GM23338 (cell line): ENCODE measurements around the gene OR5AU1. TPM values are rescaled to one million over a fixed set of nuclear protein-coding genes. Genes with fewer than 3 reads are reported as not detected.

ENCODE experiments used
- ATAC-seq: fragments of 200-7000 bp; cut with Tn5 transposase; 3 replicates; pipeline ENCODE4 v1.9.1; 2020
- DNase-seq: peaks from one replicate; pipeline ENCODE4 v3.0.0-alpha.2; 2015; ENCODE audit warnings: low spot score
- H2AFZ ChIP-seq: fragments of 200-600 bp; sonication (generic); 2 replicates; pipeline ENCODE4 v1.8.0; 2016; ENCODE audit warnings: antibody characterized with exemption, mild to moderate bottlenecking, moderate library complexity
- H3F3A ChIP-seq: fragments of 200-600 bp; sonication (generic); replicated peaks from 2 replicates; pipeline ENCODE4 v1.8.0; 2017; ENCODE audit warnings: antibody characterized with exemption, mixed run types, low read depth
- H3K27ac ChIP-seq: fragments of 200-600 bp; sonication (generic); 2 replicates; pipeline ENCODE4 v1.6.1; 2016; ENCODE audit warnings: low read depth
- H3K27me3 ChIP-seq: fragments of 200-600 bp; sonication (generic); 2 replicates; pipeline ENCODE4 v1.8.0; 2016; ENCODE audit warnings: mild to moderate bottlenecking, mixed run types, moderate library complexity; ENCODE audit not compliant: insufficient read depth
- H3K36me3 ChIP-seq: fragments of 200-600 bp; sonication (generic); 2 replicates; pipeline ENCODE4 v1.8.0; 2016; ENCODE audit warnings: mild to moderate bottlenecking; ENCODE audit not compliant: insufficient read depth
- H3K4me1 ChIP-seq: fragments of 200-600 bp; sonication (generic); 2 replicates; pipeline ENCODE4 v1.8.0; 2016; ENCODE audit warnings: mild to moderate bottlenecking, moderate library complexity; ENCODE audit not compliant: insufficient read depth
- H3K4me2 ChIP-seq: fragments of 200-600 bp; sonication (generic); 2 replicates; pipeline ENCODE4 v1.7.1; 2017; ENCODE audit warnings: mixed run types
- H3K4me3 ChIP-seq: fragments of 200-600 bp; sonication (generic); 2 replicates; pipeline ENCODE4 v1.6.1; 2016; ENCODE audit warnings: mixed run types
- H3K79me2 ChIP-seq: fragments of 200-600 bp; sonication (generic); replicated peaks from 2 replicates; pipeline ENCODE4 v1.8.0; 2017; ENCODE audit warnings: mild to moderate bottlenecking; ENCODE audit not compliant: insufficient read depth
- H3K9me2 ChIP-seq: fragments of 200-600 bp; sonication (generic); 2 replicates; pipeline ENCODE4 v1.8.0; 2017; ENCODE audit not compliant: insufficient read depth
- H4K20me1 ChIP-seq: fragments of 200-600 bp; sonication (generic); replicated peaks from 2 replicates; pipeline ENCODE4 v1.8.0; 2017; ENCODE audit warnings: mild to moderate bottlenecking; ENCODE audit not compliant: insufficient read depth
- H3K27ac Mint-ChIP-seq: 2 replicates; pipeline ENCODE4 v1.8.0; 2020; ENCODE audit warnings: inconsistent platforms, mild to moderate bottlenecking, moderate library complexity, mixed read lengths
- H3K27me3 Mint-ChIP-seq: 3 replicates; pipeline ENCODE4 v1.8.0; 2022; ENCODE audit warnings: low read depth, mild to moderate bottlenecking, moderate library complexity, mixed read lengths, inconsistent platforms; ENCODE audit not compliant: insufficient read depth, poor library complexity
- H3K36me3 Mint-ChIP-seq: 3 replicates; pipeline ENCODE4 v1.8.0; 2021; ENCODE audit warnings: low read depth, mild to moderate bottlenecking, inconsistent platforms, moderate library complexity, mixed read lengths
- H3K4me1 Mint-ChIP-seq: 3 replicates; pipeline ENCODE4 v1.8.0; 2020; ENCODE audit warnings: mild to moderate bottlenecking, inconsistent platforms, mixed read lengths
- H3K4me3 Mint-ChIP-seq: 3 replicates; pipeline ENCODE4 v1.8.0; 2021; ENCODE audit warnings: moderate library complexity, mild to moderate bottlenecking, inconsistent platforms, mixed read lengths
- H3K9me3 Mint-ChIP-seq: 3 replicates; pipeline ENCODE4 v1.8.0; 2020; ENCODE audit warnings: moderate library complexity, mild to moderate bottlenecking, inconsistent platforms, mixed read lengths
- CREB1 ChIP-seq: fragments of 250-450 bp; sonication (Bioruptor Pico); IDR thresholded peaks from 2 replicates; pipeline ENCODE4 v1.5.0; 2020; ENCODE audit warnings: low read depth, mild to moderate bottlenecking, moderate library complexity
- CTCF ChIP-seq, 2 experiments: fragments of 200-600 bp in 1 of 2; sonication (generic) in 1 of 2; conservative IDR thresholded peaks; 2 replicates each; pipeline versions ENCODE4 v1.5.1 to v1.6.1; 2016 to 2017; ENCODE audit warnings: antibody characterized with exemption in 2 of 2, low read depth in 2 of 2, mild to moderate bottlenecking in 2 of 2, moderate library complexity in 1 of 2
- ETS1 ChIP-seq: IDR thresholded peaks from 2 replicates; pipeline ENCODE4 v1.6.1; 2016; ENCODE audit warnings: antibody characterized with exemption
- EZH2 ChIP-seq: fragments of 200-600 bp; sonication (generic); IDR thresholded peaks from one replicate; pipeline ENCODE4 v1.8.0; 2017; ENCODE audit warnings: antibody characterized with exemption, mild to moderate bottlenecking, low read depth; ENCODE audit not compliant: unreplicated experiment
- JUNB ChIP-seq: IDR thresholded peaks from one replicate; pipeline ENCODE4 v1.6.1; 2016; ENCODE audit warnings: antibody characterized with exemption; ENCODE audit not compliant: unreplicated experiment
- NANOG ChIP-seq: IDR thresholded peaks from 2 replicates; pipeline ENCODE4 v1.6.1; 2016; ENCODE audit warnings: antibody characterized with exemption, borderline replicate concordance
- REST ChIP-seq: IDR thresholded peaks from one replicate; pipeline ENCODE4 v1.6.1; 2018; ENCODE audit warnings: antibody characterized with exemption; ENCODE audit not compliant: unreplicated experiment
- STAT1 ChIP-seq: IDR thresholded peaks from one replicate; pipeline ENCODE4 v1.6.1; 2016; ENCODE audit warnings: antibody characterized with exemption; ENCODE audit not compliant: unreplicated experiment
- ZNF114 ChIP-seq: fragments of 250-450 bp; sonication (Bioruptor Pico); IDR thresholded peaks from 2 replicates; pipeline ENCODE4 v1.5.0; 2020; ENCODE audit warnings: mild to moderate bottlenecking, moderate library complexity
- ZNF331 ChIP-seq: fragments of 250-450 bp; sonication (Bioruptor Pico); IDR thresholded peaks from 2 replicates; pipeline ENCODE4 v1.5.0; 2020; ENCODE audit warnings: low read depth, mild to moderate bottlenecking, moderate library complexity
- polyA plus RNA-seq: library from polyadenylated mRNA; unstranded; fragments of >200 nt; fragmentation: Nextera tagmentation; extraction: Ambion mirVana; gene quantifications from 2 replicates; pipeline ENCODE4 v1.2.1, GENCODE V29; 2016
- total RNA-seq: library from RNA; depleted of rRNA; stranded (reverse); fragments of >200 nt; shearing (Covaris generic); gene quantifications from 2 replicates; pipeline ENCODE4 v1.2.3, GENCODE V29; 2014

OR5AU1 gene
- total and polyA plus RNA-seq, 2 experiments from 2014 or later, result not detected

GRCh38 chr14:21185491-21185890 lies 29.6 kb upstream of the OR5AU1 start (continued):
- TF ChIP-seq ETS1 (no peak), CTCF (conservative IDR thresholded peaks at IDR 0.05; ENCODE audit: low read depth in 2 of 2) (no peak), NANOG (no peak), REST (no peak), STAT1 (no peak), EZH2 (no peak), ZNF114 (CRISPR knock-in tag) (no peak), CREB1 (CRISPR knock-in tag) (no peak), ZNF331 (CRISPR knock-in tag) (no peak), JUNB (no peak)

GRCh38 chr14:21184254-21184653 lies 28.4 kb upstream of the OR5AU1 start:
- Mint-ChIP-seq H3K36me3 (no peaks in the 10 kb centered on the region), H3K27me3 (peaks cover 3% of the 10 kb centered on the region), H3K4me3 (no peak overlapping the region), H3K27ac (no peak overlapping the region), H3K9me3 (peaks cover 21% of the 10 kb centered on the region), H3K4me1 (no peaks in the 10 kb centered on the region)
- Histone ChIP-seq H2AFZ (no peak overlapping the region), H3K27ac (no peak overlapping the region), H3F3A (no peaks in the 10 kb centered on the region), H3K4me3 (no peak overlapping the region), H4K20me1 (no peaks in the 10 kb centered on the region), H3K27me3 (no peaks in the 10 kb centered on the region), H3K36me3 (no peaks in the 10 kb centered on the region), H3K79me2 (no peaks in the 10 kb centered on the region), H3K4me1 (no peaks in the 10 kb centered on the region), H3K9me2 (0 out of 2 replicates have a peak, but pooled peaks cover 6% of the 10 kb centered on the region), H3K4me2 (no peak overlapping the region)
- TF ChIP-seq ETS1 (no peak), JUNB (no peak), NANOG (no peak), EZH2 (no peak), STAT1 (no peak)
- DNase-seq (no peak), ATAC-seq (no peak)
